ENCODE data around the gene ASPDH. TPM values are rescaled to one million over a fixed set of nuclear protein-coding genes. Genes with fewer than 3 reads are reported as not detected.

The ASPDH gene
- total and polyA plus RNA-seq, 2 donors (not counting 3 experiments of a cell fraction or from before 2014, with no cell fraction given), result not detected

GRCh38 chr19:50485284-50485955 lies 28.3 kb downstream of the ASPDH start:
- no peak overlapping the region for H3K4me3 ChIP-seq (replicated peaks in 1 of 3; ENCODE audit: insufficient read depth in 1 of 3, low read depth in 1 of 3, low read length in 3 of 3)
- no peak overlapping the region for H2AFZ ChIP-seq (ENCODE audit: low read depth, low read length)
- DNase-seq (ENCODE audit: low read depth, low spot score) (no peak), FAIRE-seq (no peak)
- no peaks in the 10 kb centered on the region for H3K4me1 ChIP-seq (ENCODE audit: control insufficient read depth, extremely low read depth, insufficient read depth, low read length)
- intact Hi-C loops (cut with micrococcal nuclease), result no loop called here
- no peak overlapping the region for H3K4me2 ChIP-seq (ENCODE audit: insufficient read depth, low read length)
- no peaks in the 10 kb centered on the region for H3K9me1 ChIP-seq (replicated peaks; ENCODE audit: control insufficient read depth, extremely low read depth, insufficient read depth, low read length)
- H4K20me1 ChIP-seq (replicated peaks; ENCODE audit: control insufficient read depth, extremely low read depth, insufficient read depth, low read length), result no peaks in the 10 kb centered on the region
- peaks cover 4 to 5% of the 10 kb centered on the region in 2 experiments for H3K27me3 ChIP-seq (ENCODE audit: control insufficient read depth in 2 of 2, insufficient read depth in 2 of 2, low read length in 2 of 2)
- H3K79me2 ChIP-seq (ENCODE audit: control insufficient read depth, insufficient read depth, low read length), result no peaks in the 10 kb centered on the region
- ChIA-PET POLR2A (no interaction called here), CTCF (no interaction called here)
- H3K36me3 ChIP-seq (ENCODE audit: control insufficient read depth in 2 of 2, extremely low read depth in 1 of 2, insufficient read depth in 2 of 2, low read length in 2 of 2), result peaks cover 0 to 18% of the 10 kb centered on the region in 2 experiments
- dilution Hi-C loops (cut with MboI; ENCODE audit: extremely low pct_ligation_motif_present, low sequenced_read_pairs), result no loop called here
- BruUV-seq (replicated peaks), result no TSS peak
- H3K27ac ChIP-seq (ENCODE audit: insufficient read depth, low read depth, low read length), result no peak overlapping the region
- no peaks in the 10 kb centered on the region for H3K9me3 ChIP-seq (replicated peaks; ENCODE audit: control insufficient read depth, insufficient read depth, low read length)
- TF ChIP-seq FOS (IDR thresholded peaks at IDR 0.05; ENCODE audit: borderline replicate concordance, insufficient read depth, low read length) (no peak), EZH2 (IDR thresholded peaks at IDR 0.05; ENCODE audit: borderline replicate concordance, low read depth, low read length, severe bottlenecking) (no peak), POLR2A (IDR thresholded peaks at IDR 0.05; ENCODE audit: low read depth, low read length) (no peak), POLR2AphosphoS5 (IDR thresholded peaks at IDR 0.05; ENCODE audit: insufficient read depth, low read depth, low read length) (no peak), MAX (IDR thresholded peaks at IDR 0.05; ENCODE audit: insufficient read depth, insufficient read length) (no peak), CTCF (IDR thresholded peaks at IDR 0.05; ENCODE audit: extremely low read depth in 1 of 2, insufficient read depth in 1 of 2, low read depth in 1 of 2, low read length in 2 of 2) (no peak), GATA2 (IDR thresholded peaks at IDR 0.05; ENCODE audit: insufficient read depth, insufficient read length, low read depth, low read length) (no peak), JUN (IDR thresholded peaks at IDR 0.05; ENCODE audit: borderline replicate concordance, insufficient read depth, insufficient read length, low read depth) (no peak), MYC (IDR thresholded peaks at IDR 0.05; ENCODE audit: low read depth, low read length) (no peak)
- no peak overlapping the region for H3K9ac ChIP-seq (replicated peaks; ENCODE audit: extremely low read depth, insufficient read depth, low read length)

Data from endothelial cell of umbilical vein (primary cell).